Measurements from ENCODE around the gene TPST2. TPM values are rescaled to one million over a fixed set of nuclear protein-coding genes. Genes with fewer than 3 reads are reported as not detected.

The TPST2 gene
- total RNA-seq, 1 experiment from 2014 or later, result 50.1 TPM

- H3K4me1 Mint-ChIP-seq, result peaks cover 9 to 18% of the 10 kb centered on the region in 2 experiments
- TF ChIP-seq, protein P1, sequence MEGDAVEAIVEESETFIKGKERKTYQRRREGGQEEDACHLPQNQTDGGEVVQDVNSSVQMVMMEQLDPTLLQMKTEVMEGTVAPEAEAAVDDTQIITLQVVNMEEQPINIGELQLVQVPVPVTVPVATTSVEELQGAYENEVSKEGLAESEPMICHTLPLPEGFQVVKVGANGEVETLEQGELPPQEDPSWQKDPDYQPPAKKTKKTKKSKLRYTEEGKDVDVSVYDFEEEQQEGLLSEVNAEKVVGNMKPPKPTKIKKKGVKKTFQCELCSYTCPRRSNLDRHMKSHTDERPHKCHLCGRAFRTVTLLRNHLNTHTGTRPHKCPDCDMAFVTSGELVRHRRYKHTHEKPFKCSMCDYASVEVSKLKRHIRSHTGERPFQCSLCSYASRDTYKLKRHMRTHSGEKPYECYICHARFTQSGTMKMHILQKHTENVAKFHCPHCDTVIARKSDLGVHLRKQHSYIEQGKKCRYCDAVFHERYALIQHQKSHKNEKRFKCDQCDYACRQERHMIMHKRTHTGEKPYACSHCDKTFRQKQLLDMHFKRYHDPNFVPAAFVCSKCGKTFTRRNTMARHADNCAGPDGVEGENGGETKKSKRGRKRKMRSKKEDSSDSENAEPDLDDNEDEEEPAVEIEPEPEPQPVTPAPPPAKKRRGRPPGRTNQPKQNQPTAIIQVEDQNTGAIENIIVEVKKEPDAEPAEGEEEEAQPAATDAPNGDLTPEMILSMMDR (conservative IDR thresholded peaks at IDR 0.05), result no peak
- H3K27ac ChIP-seq (ENCODE audit: insufficient read length, low read depth, low read length), result no peak overlapping the region
- H3K27me3 Mint-ChIP-seq (ENCODE audit: low read depth), result no peaks in the 10 kb centered on the region
- no peak overlapping the region for H2BK12ac ChIP-seq (ENCODE audit: insufficient read length, low read depth, low read length)
- no peaks in the 10 kb centered on the region for H3K9me3 ChIP-seq (ENCODE audit: control insufficient read depth, low read depth, low read length)
- no peak overlapping the region for H2BK15ac ChIP-seq (ENCODE audit: low read depth, low read length)
- no peak overlapping the region for H2BK120ac ChIP-seq (ENCODE audit: low read depth, low read length, poor library complexity, severe bottlenecking)
- no peak overlapping the region for H3K4me2 ChIP-seq (ENCODE audit: insufficient read depth, insufficient read length, low read length)
- peaks cover 15 to 34% (median 21%) of the 10 kb centered on the region in 3 experiments; a peak in 6 of 7 replicates for H3K36me3 Mint-ChIP-seq (ENCODE audit: insufficient read depth in 1 of 3, low read depth in 3 of 3)
- no peak overlapping the region for H4K5ac ChIP-seq (ENCODE audit: insufficient read length, low read depth, low read length)
- no peak overlapping the region for H2BK5ac ChIP-seq (ENCODE audit: insufficient read length, low read length)
- no peak overlapping the region for H2AFZ ChIP-seq (ENCODE audit: low read length)
- peaks cover 20% of the 10 kb centered on the region; the same call in 1 of the 2 replicates for H3K79me2 ChIP-seq (ENCODE audit: insufficient read depth, low read length)
- H3K23me2 ChIP-seq (ENCODE audit: insufficient read length, low read depth, low read length, poor library complexity, severe bottlenecking), result no peaks in the 10 kb centered on the region
- H3K27ac Mint-ChIP-seq, result peak overlapping the region in 2 of 3 experiments; percentile 77 to 85; a peak in 3 of 7 replicates
- H2AK5ac ChIP-seq (ENCODE audit: insufficient read length, low read length), result no peak overlapping the region
- no peaks in the 10 kb centered on the region for H3K9me3 Mint-ChIP-seq
- peaks cover 8% of the 10 kb centered on the region for H3K79me1 ChIP-seq (ENCODE audit: insufficient read depth, low read depth, low read length, poor library complexity, severe bottlenecking)
- H3K4me1 ChIP-seq (ENCODE audit: insufficient read depth, low read length), result no peaks in the 10 kb centered on the region
- H4K8ac ChIP-seq (replicated peaks; ENCODE audit: insufficient read length, low read depth, low read length), result no peak overlapping the region
- H3K56ac ChIP-seq (ENCODE audit: insufficient read length, low read depth, low read length), result no peak overlapping the region
- no peak overlapping the region for H3K4me3 Mint-ChIP-seq
- no peak overlapping the region for H3K4ac ChIP-seq (ENCODE audit: low read depth, low read length)
- H3K27me3 ChIP-seq (ENCODE audit: insufficient read depth, low read length), result no peaks in the 10 kb centered on the region
- no peak overlapping the region for H3T11ph ChIP-seq (ENCODE audit: low read length)
- no peak overlapping the region for H3K23ac ChIP-seq (ENCODE audit: insufficient read length, low read depth, low read length)
- no peak overlapping the region for H3K9ac ChIP-seq (ENCODE audit: extremely low read depth, insufficient read length, low read length)
- no peak for DNase-seq
- no peak overlapping the region for H4K91ac ChIP-seq (ENCODE audit: insufficient read length, low read depth, low read length)
- H3K14ac ChIP-seq (ENCODE audit: insufficient read depth, low read length), result no peak overlapping the region
- no CpG with 5 or more reads among the region's 1 CpG for WGBS (ENCODE audit: extremely low coverage, insufficient read length, low lambda C conversion rate)
- no peak overlapping the region for H2BK20ac ChIP-seq (ENCODE audit: low read depth, low read length, poor library complexity, severe bottlenecking)
- H3K18ac ChIP-seq (ENCODE audit: insufficient read length, low read depth, low read length), result no peak overlapping the region
- H4K20me1 ChIP-seq (ENCODE audit: control insufficient read depth, insufficient read depth, insufficient read length), result no peaks in the 10 kb centered on the region
Observed at GRCh38 chr22:26544489-26544888, 45.4 kb downstream of the TPST2 start.

Measured in H9 (cell line).